ENCODE data around the gene MMP10. TPM values are rescaled to one million over a fixed set of nuclear protein-coding genes. Genes with fewer than 3 reads are reported as not detected.
A peak's percentile ranks its signal among the peaks of the same experiment; 100 is the strongest.

The MMP10 gene
- total and polyA plus RNA-seq, 2 donors (not counting 1 experiment from before 2014, with no cell fraction given), result 0.17 to 0.66 TPM

DNA sequence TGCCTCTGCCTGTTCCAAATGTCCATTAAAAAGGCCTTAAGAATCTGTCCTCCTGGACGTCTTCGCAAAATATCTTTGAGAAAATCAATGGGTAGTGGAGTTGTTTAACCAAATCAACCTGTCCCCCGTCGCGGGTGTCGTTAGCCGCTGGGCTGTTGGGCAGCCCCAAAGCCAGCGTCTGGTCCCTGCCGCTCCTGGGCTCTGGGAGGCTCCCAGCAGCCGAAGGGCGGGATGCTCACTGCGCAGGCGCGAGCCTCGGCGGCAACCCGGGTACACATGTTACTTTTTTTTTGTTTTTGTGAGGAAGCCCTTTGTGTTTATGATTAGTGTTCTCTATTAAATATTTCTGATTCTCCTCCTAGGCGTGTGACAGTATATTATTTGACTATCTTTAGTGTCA is 12.6 kb downstream of the MMP10 start:
- Histone ChIP-seq H3K9me3 (ENCODE audit: control insufficient read depth, insufficient read depth, low read depth, low read length) (no peaks in the 10 kb centered on the region), H3K4me1 (ENCODE audit: control insufficient read depth, extremely low read depth, insufficient read depth, low read length) (no peaks in the 10 kb centered on the region), H3K27me3 (ENCODE audit: control insufficient read depth, insufficient read depth, low read length) (no peaks in the 10 kb centered on the region), H3K4me3 (replicated peaks in 1 of 4; ENCODE audit: control extremely low read depth in 1 of 4, insufficient read depth in 1 of 4, low read depth in 3 of 4, low read length in 4 of 4) (no peak overlapping the region), H4K20me1 (ENCODE audit: control insufficient read depth, extremely low read depth, insufficient read depth, low read length) (no peaks in the 10 kb centered on the region), H3K79me2 (ENCODE audit: control insufficient read depth, insufficient read depth, low read length) (no peaks in the 10 kb centered on the region), H2AFZ (ENCODE audit: low read length) (no peak overlapping the region), H3K9ac (ENCODE audit: insufficient read depth, low read length) (no peak overlapping the region), H3K4me2 (ENCODE audit: extremely low read depth, insufficient read depth, low read length) (no peak overlapping the region), H3K36me3 (ENCODE audit: control insufficient read depth, insufficient read depth, low read length) (no peaks in the 10 kb centered on the region), H3K27ac (ENCODE audit: insufficient read depth, low read length) (no peak overlapping the region)
- TF ChIP-seq, protein P1, sequence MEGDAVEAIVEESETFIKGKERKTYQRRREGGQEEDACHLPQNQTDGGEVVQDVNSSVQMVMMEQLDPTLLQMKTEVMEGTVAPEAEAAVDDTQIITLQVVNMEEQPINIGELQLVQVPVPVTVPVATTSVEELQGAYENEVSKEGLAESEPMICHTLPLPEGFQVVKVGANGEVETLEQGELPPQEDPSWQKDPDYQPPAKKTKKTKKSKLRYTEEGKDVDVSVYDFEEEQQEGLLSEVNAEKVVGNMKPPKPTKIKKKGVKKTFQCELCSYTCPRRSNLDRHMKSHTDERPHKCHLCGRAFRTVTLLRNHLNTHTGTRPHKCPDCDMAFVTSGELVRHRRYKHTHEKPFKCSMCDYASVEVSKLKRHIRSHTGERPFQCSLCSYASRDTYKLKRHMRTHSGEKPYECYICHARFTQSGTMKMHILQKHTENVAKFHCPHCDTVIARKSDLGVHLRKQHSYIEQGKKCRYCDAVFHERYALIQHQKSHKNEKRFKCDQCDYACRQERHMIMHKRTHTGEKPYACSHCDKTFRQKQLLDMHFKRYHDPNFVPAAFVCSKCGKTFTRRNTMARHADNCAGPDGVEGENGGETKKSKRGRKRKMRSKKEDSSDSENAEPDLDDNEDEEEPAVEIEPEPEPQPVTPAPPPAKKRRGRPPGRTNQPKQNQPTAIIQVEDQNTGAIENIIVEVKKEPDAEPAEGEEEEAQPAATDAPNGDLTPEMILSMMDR (conservative IDR thresholded peaks at IDR 0.05 in 1 of 2, IDR thresholded peaks at IDR 0.05 in 1 of 2; ENCODE audit: low read depth in 1 of 2, low read length in 2 of 2), result no peak
- no peak for TF ChIP-seq EZH2 (IDR thresholded peaks at IDR 0.05; ENCODE audit: low read length, missing control alignments)
- no peak for DNase-seq (ENCODE audit: low read depth in 2 of 2)

DNA sequence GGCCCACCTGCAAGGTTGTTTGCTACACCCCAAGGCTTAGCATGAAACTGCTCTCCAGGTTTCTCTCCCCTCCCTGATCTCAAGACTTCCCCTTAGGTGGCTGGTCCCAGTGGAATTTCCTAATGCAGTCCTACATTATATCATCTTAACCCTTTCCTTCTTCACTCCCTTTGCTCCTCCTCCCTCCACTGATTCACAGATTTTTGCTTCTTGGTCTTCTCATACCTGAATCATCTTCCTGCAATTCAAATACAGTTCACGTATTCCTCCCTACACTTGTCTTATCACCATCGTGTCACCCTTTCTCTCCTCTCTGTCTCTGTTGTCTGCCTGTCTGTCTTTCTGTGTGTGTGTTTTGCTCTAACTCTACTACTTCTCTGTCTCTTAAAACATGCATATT is 17.0 kb downstream of the MMP10 start:
- Histone ChIP-seq H3K4me3 (replicated peaks in 1 of 4; ENCODE audit: control extremely low read depth in 1 of 4, insufficient read depth in 1 of 4, low read depth in 3 of 4, low read length in 4 of 4) (no peak overlapping the region), H3K27ac (ENCODE audit: insufficient read depth, low read length) (no peak overlapping the region), H3K4me1 (ENCODE audit: control insufficient read depth, extremely low read depth, insufficient read depth, low read length) (peaks cover 14% of the 10 kb centered on the region), H3K9me3 (ENCODE audit: control insufficient read depth, insufficient read depth, low read depth, low read length) (no peaks in the 10 kb centered on the region), H3K79me2 (ENCODE audit: control insufficient read depth, insufficient read depth, low read length) (no peaks in the 10 kb centered on the region), H3K36me3 (ENCODE audit: control insufficient read depth, insufficient read depth, low read length) (no peaks in the 10 kb centered on the region), H3K4me2 (ENCODE audit: extremely low read depth, insufficient read depth, low read length) (no peak overlapping the region), H3K9ac (ENCODE audit: insufficient read depth, low read length) (no peak overlapping the region), H2AFZ (ENCODE audit: low read length) (no peak overlapping the region), H3K27me3 (ENCODE audit: control insufficient read depth, insufficient read depth, low read length) (no peaks in the 10 kb centered on the region), H4K20me1 (ENCODE audit: control insufficient read depth, extremely low read depth, insufficient read depth, low read length) (no peaks in the 10 kb centered on the region)
- peak in 1 of 2 donors; percentile 30 for DNase-seq (ENCODE audit: low read depth in 2 of 2)
- TF ChIP-seq, protein P1 (conservative IDR thresholded peaks at IDR 0.05 in 1 of 2, IDR thresholded peaks at IDR 0.05 in 1 of 2; ENCODE audit: low read depth in 1 of 2, low read length in 2 of 2), result no peak
- no peak for TF ChIP-seq EZH2 (IDR thresholded peaks at IDR 0.05; ENCODE audit: low read length, missing control alignments)

DNA sequence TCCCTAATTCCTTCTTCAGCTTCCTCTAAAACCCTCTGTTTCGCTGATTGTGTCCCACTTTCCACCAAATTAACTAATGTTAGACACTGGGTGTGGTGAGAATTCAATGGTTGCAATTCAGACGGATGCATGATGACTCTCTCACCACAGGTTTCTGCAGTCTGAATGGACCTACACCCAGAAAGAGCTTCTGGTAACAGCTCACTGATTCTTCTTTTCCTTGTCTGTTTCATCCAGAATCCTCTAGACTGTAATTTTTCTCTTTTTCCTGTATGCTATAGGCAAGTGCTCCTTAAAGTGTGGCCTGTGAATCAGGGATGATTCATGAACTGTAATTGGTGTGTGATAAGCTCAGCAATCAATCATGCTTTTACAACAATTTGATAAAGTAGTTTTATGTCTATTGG is 18.1 kb downstream of the MMP10 start:
- H3K9ac ChIP-seq (ENCODE audit: insufficient read depth, low read length), result no peak overlapping the region
- H3K4me2 ChIP-seq (ENCODE audit: extremely low read depth, insufficient read depth, low read length), result no peak overlapping the region
- no peaks in the 10 kb centered on the region for H4K20me1 ChIP-seq (ENCODE audit: control insufficient read depth, extremely low read depth, insufficient read depth, low read length)
- no peaks in the 10 kb centered on the region for H3K36me3 ChIP-seq (ENCODE audit: control insufficient read depth, insufficient read depth, low read length)
- DNase-seq (ENCODE audit: low read depth in 2 of 2), result peak; percentile 28 to 84
- no peak overlapping the region for H3K4me3 ChIP-seq (replicated peaks in 1 of 4; ENCODE audit: control extremely low read depth in 1 of 4, insufficient read depth in 1 of 4, low read depth in 3 of 4, low read length in 4 of 4)
- TF ChIP-seq EZH2 (IDR thresholded peaks at IDR 0.05; ENCODE audit: low read length, missing control alignments), result no peak
- TF ChIP-seq, protein P1 (conservative IDR thresholded peaks at IDR 0.05 in 1 of 2, IDR thresholded peaks at IDR 0.05 in 1 of 2; ENCODE audit: low read depth in 1 of 2, low read length in 2 of 2), result no peak
- H3K79me2 ChIP-seq (ENCODE audit: control insufficient read depth, insufficient read depth, low read length), result no peaks in the 10 kb centered on the region
- H3K27me3 ChIP-seq (ENCODE audit: control insufficient read depth, insufficient read depth, low read length), result no peaks in the 10 kb centered on the region
- H3K4me1 ChIP-seq (ENCODE audit: control insufficient read depth, extremely low read depth, insufficient read depth, low read length), result peaks cover 16% of the 10 kb centered on the region
- H3K27ac ChIP-seq (ENCODE audit: insufficient read depth, low read length), result no peak overlapping the region
- no peak overlapping the region for H2AFZ ChIP-seq (ENCODE audit: low read length)
- no peaks in the 10 kb centered on the region for H3K9me3 ChIP-seq (ENCODE audit: control insufficient read depth, insufficient read depth, low read depth, low read length)

Data from fibroblast of lung (primary cell).